Measurements from ENCODE around the gene ZNF236.

Gene ZNF236

GRCh38 chr18:76979111-76979751 is 156.9 kb downstream of the ZNF236 start:
- H3K27ac ChIP-seq (ENCODE audit: low read depth, low read length): no peak overlapping the region
- H3K4me1 ChIP-seq (ENCODE audit: control insufficient read depth in 1 of 2, insufficient read depth in 2 of 2, low read length in 2 of 2): no peaks in the 10 kb centered on the region
- H3K9me3 ChIP-seq (ENCODE audit: insufficient read depth, low read depth, low read length): no peaks in the 10 kb centered on the region
- peaks cover 2% of the 10 kb centered on the region in 2 experiments for H3K36me3 ChIP-seq (ENCODE audit: control insufficient read depth in 1 of 2, insufficient read depth in 2 of 2, low read length in 2 of 2)
- H3K14ac ChIP-seq (ENCODE audit: low read length): no peak overlapping the region
- H2AK5ac ChIP-seq (ENCODE audit: low read length): no peak overlapping the region
- no peak for DNase-seq
- H2BK5ac ChIP-seq (ENCODE audit: low read depth, low read length, poor library complexity): no peak overlapping the region
- no peaks in the 10 kb centered on the region for H3K79me1 ChIP-seq (ENCODE audit: low read length)
- no CpG with 5 or more reads among the region's 31 CpGs for WGBS (ENCODE audit: extremely low coverage, insufficient coverage, insufficient read length)
- H2BK12ac ChIP-seq (ENCODE audit: low read length): no peak overlapping the region
- H3K9ac ChIP-seq (ENCODE audit: low read length): no peak overlapping the region
- no peak overlapping the region for H3K4ac ChIP-seq (ENCODE audit: low read depth, low read length)
- no peak overlapping the region for H3K4me3 ChIP-seq (ENCODE audit: low read depth, low read length)
- H3K4me2 ChIP-seq (ENCODE audit: low read length): no peak overlapping the region
- H3K18ac ChIP-seq (ENCODE audit: low read length): no peak overlapping the region
- no peak overlapping the region for H4K8ac ChIP-seq (ENCODE audit: low read depth, low read length)
- no peak overlapping the region for H2BK120ac ChIP-seq (ENCODE audit: insufficient read depth, low read length, poor library complexity)
- no peak overlapping the region for H3K23ac ChIP-seq (ENCODE audit: low read length)
- H4K91ac ChIP-seq (ENCODE audit: low read depth, low read length): no peak overlapping the region
- H3K27me3 ChIP-seq (ENCODE audit: insufficient read depth, low read length): no peaks in the 10 kb centered on the region
- no peak overlapping the region for H2AFZ ChIP-seq (ENCODE audit: insufficient read depth, low read length, poor library complexity)
- H4K12ac ChIP-seq (ENCODE audit: low read depth, low read length): no peak overlapping the region
- no peaks in the 10 kb centered on the region for H3K79me2 ChIP-seq (ENCODE audit: control insufficient read depth, insufficient read depth, low read length, poor library complexity)

- H3K36me3 ChIP-seq (ENCODE audit: control insufficient read depth in 1 of 2, insufficient read depth in 2 of 2, low read length in 2 of 2): peaks cover 2% of the 10 kb centered on the region in 2 experiments
- no peak overlapping the region for H2BK12ac ChIP-seq (ENCODE audit: low read length)
- H3K27ac ChIP-seq (ENCODE audit: low read depth, low read length): no peak overlapping the region
- no peak overlapping the region for H4K91ac ChIP-seq (ENCODE audit: low read depth, low read length)
- no peak for DNase-seq
- no peaks in the 10 kb centered on the region for H3K79me1 ChIP-seq (ENCODE audit: low read length)
- no peak overlapping the region for H2BK5ac ChIP-seq (ENCODE audit: low read depth, low read length, poor library complexity)
- no peaks in the 10 kb centered on the region for H3K9me3 ChIP-seq (ENCODE audit: insufficient read depth, low read depth, low read length)
- H3K4ac ChIP-seq (ENCODE audit: low read depth, low read length): no peak overlapping the region
- H3K23ac ChIP-seq (ENCODE audit: low read length): no peak overlapping the region
- no peak overlapping the region for H2AFZ ChIP-seq (ENCODE audit: insufficient read depth, low read length, poor library complexity)
- H2BK120ac ChIP-seq (ENCODE audit: insufficient read depth, low read length, poor library complexity): no peak overlapping the region
- H3K14ac ChIP-seq (ENCODE audit: low read length): no peak overlapping the region
- no peak overlapping the region for H3K18ac ChIP-seq (ENCODE audit: low read length)
- no peaks in the 10 kb centered on the region for H3K79me2 ChIP-seq (ENCODE audit: control insufficient read depth, insufficient read depth, low read length, poor library complexity)
- H3K4me2 ChIP-seq (ENCODE audit: low read length): no peak overlapping the region
- no peak overlapping the region for H4K12ac ChIP-seq (ENCODE audit: low read depth, low read length)
- WGBS (ENCODE audit: extremely low coverage, insufficient coverage, insufficient read length): no CpG with 5 or more reads among the region's 17 CpGs
- H2AK5ac ChIP-seq (ENCODE audit: low read length): no peak overlapping the region
- no peak overlapping the region for H4K8ac ChIP-seq (ENCODE audit: low read depth, low read length)
- H3K4me3 ChIP-seq (ENCODE audit: low read depth, low read length): no peak overlapping the region
- no peak overlapping the region for H3K9ac ChIP-seq (ENCODE audit: low read length)
- H3K27me3 ChIP-seq (ENCODE audit: insufficient read depth, low read length): no peaks in the 10 kb centered on the region
- no peaks in the 10 kb centered on the region for H3K4me1 ChIP-seq (ENCODE audit: control insufficient read depth in 1 of 2, insufficient read depth in 2 of 2, low read length in 2 of 2)
These were observed 157.5 kb downstream of the ZNF236 start for GRCh38 chr18:76979906-76980305.

GRCh38 chr18:76980663-76981395 is 158.5 kb downstream of the ZNF236 start:
- Histone ChIP-seq H3K4me1 (ENCODE audit: control insufficient read depth in 1 of 2, insufficient read depth in 2 of 2, low read length in 2 of 2) (no peaks in the 10 kb centered on the region), H3K79me1 (ENCODE audit: low read length) (no peaks in the 10 kb centered on the region)

GRCh38 chr18:76981396-76981968 is 159.1 kb downstream of the ZNF236 start:
- Histone ChIP-seq H3K4ac (ENCODE audit: low read depth, low read length) (no peak overlapping the region), H3K23ac (ENCODE audit: low read length) (no peak overlapping the region), H2AFZ (ENCODE audit: insufficient read depth, low read length, poor library complexity) (no peak overlapping the region), H2AK5ac (ENCODE audit: low read length) (no peak overlapping the region), H3K9ac (ENCODE audit: low read length) (no peak overlapping the region), H2BK5ac (ENCODE audit: low read depth, low read length, poor library complexity) (no peak overlapping the region), H4K12ac (ENCODE audit: low read depth, low read length) (no peak overlapping the region), H3K4me1 (ENCODE audit: control insufficient read depth in 1 of 2, insufficient read depth in 2 of 2, low read length in 2 of 2) (no peaks in the 10 kb centered on the region), H3K27ac (ENCODE audit: low read depth, low read length) (no peak overlapping the region), H3K79me2 (ENCODE audit: control insufficient read depth, insufficient read depth, low read length, poor library complexity) (no peaks in the 10 kb centered on the region), H3K27me3 (ENCODE audit: insufficient read depth, low read length) (no peaks in the 10 kb centered on the region), H3K18ac (ENCODE audit: low read length) (no peak overlapping the region), H2BK120ac (ENCODE audit: insufficient read depth, low read length, poor library complexity) (no peak overlapping the region), H3K14ac (ENCODE audit: low read length) (no peak overlapping the region), H3K36me3 (ENCODE audit: control insufficient read depth in 1 of 2, insufficient read depth in 2 of 2, low read length in 2 of 2) (peaks cover 2% of the 10 kb centered on the region in 2 experiments), H3K79me1 (ENCODE audit: low read length) (no peaks in the 10 kb centered on the region), H4K8ac (ENCODE audit: low read depth, low read length) (no peak overlapping the region), H3K4me3 (ENCODE audit: low read depth, low read length) (no peak overlapping the region), H2BK12ac (ENCODE audit: low read length) (no peak overlapping the region), H3K4me2 (ENCODE audit: low read length) (no peak overlapping the region), H4K91ac (ENCODE audit: low read depth, low read length) (no peak overlapping the region), H3K9me3 (ENCODE audit: insufficient read depth, low read depth, low read length) (no peaks in the 10 kb centered on the region)
- WGBS (ENCODE audit: extremely low coverage, insufficient coverage, insufficient read length): no CpG with 5 or more reads among the region's 13 CpGs
- no peak for DNase-seq

More at GRCh38 chr18:76980663-76981395, 158.5 kb downstream of the ZNF236 start:
- no peak overlapping the region for H2AFZ ChIP-seq (ENCODE audit: insufficient read depth, low read length, poor library complexity)
- no peak overlapping the region for H4K91ac ChIP-seq (ENCODE audit: low read depth, low read length)
- H2AK5ac ChIP-seq (ENCODE audit: low read length): no peak overlapping the region
- H2BK120ac ChIP-seq (ENCODE audit: insufficient read depth, low read length, poor library complexity): no peak overlapping the region
- H3K4me2 ChIP-seq (ENCODE audit: low read length): no peak overlapping the region
- no peak overlapping the region for H3K14ac ChIP-seq (ENCODE audit: low read length)
- peaks cover 2% of the 10 kb centered on the region in 2 experiments for H3K36me3 ChIP-seq (ENCODE audit: control insufficient read depth in 1 of 2, insufficient read depth in 2 of 2, low read length in 2 of 2)
- no peaks in the 10 kb centered on the region for H3K27me3 ChIP-seq (ENCODE audit: insufficient read depth, low read length)
- no peak overlapping the region for H3K9ac ChIP-seq (ENCODE audit: low read length)
- H4K12ac ChIP-seq (ENCODE audit: low read depth, low read length): no peak overlapping the region
- no peak overlapping the region for H3K18ac ChIP-seq (ENCODE audit: low read length)
- H3K23ac ChIP-seq (ENCODE audit: low read length): no peak overlapping the region
- H3K79me2 ChIP-seq (ENCODE audit: control insufficient read depth, insufficient read depth, low read length, poor library complexity): no peaks in the 10 kb centered on the region
- no CpG with 5 or more reads among the region's 23 CpGs for WGBS (ENCODE audit: extremely low coverage, insufficient coverage, insufficient read length)
- no peak overlapping the region for H2BK12ac ChIP-seq (ENCODE audit: low read length)
- H3K9me3 ChIP-seq (ENCODE audit: insufficient read depth, low read depth, low read length): no peaks in the 10 kb centered on the region
- no peak overlapping the region for H2BK5ac ChIP-seq (ENCODE audit: low read depth, low read length, poor library complexity)
- H3K27ac ChIP-seq (ENCODE audit: low read depth, low read length): no peak overlapping the region
- H3K4me3 ChIP-seq (ENCODE audit: low read depth, low read length): no peak overlapping the region
- DNase-seq: no peak
- no peak overlapping the region for H4K8ac ChIP-seq (ENCODE audit: low read depth, low read length)
- no peak overlapping the region for H3K4ac ChIP-seq (ENCODE audit: low read depth, low read length)
